ENCODE data around the gene PHAF1.

PHAF1 gene

DNA sequence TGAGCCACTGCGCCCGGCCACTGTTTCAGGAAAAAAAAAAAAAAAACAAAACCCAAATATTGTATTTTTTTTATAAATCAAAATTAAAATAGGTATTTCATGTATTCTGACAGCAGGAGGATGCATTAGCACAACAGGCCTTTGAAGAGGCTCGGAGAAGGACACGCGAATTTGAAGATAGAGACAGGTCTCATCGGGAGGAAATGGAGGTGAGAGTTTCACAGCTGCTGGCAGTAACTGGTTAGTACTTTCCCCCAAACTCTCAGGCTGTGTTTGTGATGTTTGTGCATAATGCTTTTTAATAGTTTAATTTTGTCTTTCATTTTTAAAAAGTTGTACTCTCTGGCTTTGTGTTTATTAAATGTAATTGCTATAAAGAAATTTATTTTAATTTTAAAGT lies 27.6 kb upstream of the PHAF1 start:
- TF ChIP-seq ZNF565 (CRISPR knock-in tag; conservative IDR thresholded peaks at IDR 0.05; ENCODE audit: low read depth) = no peak
- TF ChIP-seq, protein P1, sequence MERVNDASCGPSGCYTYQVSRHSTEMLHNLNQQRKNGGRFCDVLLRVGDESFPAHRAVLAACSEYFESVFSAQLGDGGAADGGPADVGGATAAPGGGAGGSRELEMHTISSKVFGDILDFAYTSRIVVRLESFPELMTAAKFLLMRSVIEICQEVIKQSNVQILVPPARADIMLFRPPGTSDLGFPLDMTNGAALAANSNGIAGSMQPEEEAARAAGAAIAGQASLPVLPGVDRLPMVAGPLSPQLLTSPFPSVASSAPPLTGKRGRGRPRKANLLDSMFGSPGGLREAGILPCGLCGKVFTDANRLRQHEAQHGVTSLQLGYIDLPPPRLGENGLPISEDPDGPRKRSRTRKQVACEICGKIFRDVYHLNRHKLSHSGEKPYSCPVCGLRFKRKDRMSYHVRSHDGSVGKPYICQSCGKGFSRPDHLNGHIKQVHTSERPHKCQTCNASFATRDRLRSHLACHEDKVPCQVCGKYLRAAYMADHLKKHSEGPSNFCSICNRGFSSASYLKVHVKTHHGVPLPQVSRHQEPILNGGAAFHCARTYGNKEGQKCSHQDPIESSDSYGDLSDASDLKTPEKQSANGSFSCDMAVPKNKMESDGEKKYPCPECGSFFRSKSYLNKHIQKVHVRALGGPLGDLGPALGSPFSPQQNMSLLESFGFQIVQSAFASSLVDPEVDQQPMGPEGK (CRISPR knock-in tag; IDR thresholded peaks at IDR 0.05; ENCODE audit: borderline replicate concordance) = no peak
- TF ChIP-seq TCF4 (CRISPR knock-in tag; IDR thresholded peaks at IDR 0.05; ENCODE audit: borderline replicate concordance) = no peak
- TF ChIP-seq ZFP3 (CRISPR knock-in tag; IDR thresholded peaks at IDR 0.05) = no peak
- TF ChIP-seq TOX (CRISPR knock-in tag; IDR thresholded peaks at IDR 0.05; ENCODE audit: borderline replicate concordance) = no peak
- ATAC-seq = no peak

DNA sequence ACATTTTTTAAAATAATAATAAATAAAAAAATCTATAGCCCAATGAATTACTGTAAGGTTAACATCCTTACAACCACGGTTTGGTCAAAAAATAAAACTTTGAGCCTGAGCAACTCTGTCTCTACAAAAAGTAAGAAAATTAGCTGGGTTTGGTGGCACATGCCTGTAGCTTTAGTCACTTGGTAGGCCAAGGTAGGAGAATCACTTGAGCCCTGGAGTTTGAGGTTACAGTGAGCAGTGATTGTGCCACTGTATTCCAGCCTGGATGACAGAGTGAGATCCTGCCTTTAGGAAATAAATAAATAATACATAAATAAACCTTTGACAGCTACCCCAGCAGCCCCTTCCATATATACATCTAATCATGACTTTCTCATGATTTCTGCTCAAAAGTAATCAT lies 26.9 kb upstream of the PHAF1 start:
- TF ChIP-seq OSR1 (CRISPR knock-in tag; IDR thresholded peaks at IDR 0.05) (no peak), TOX (CRISPR knock-in tag; IDR thresholded peaks at IDR 0.05; ENCODE audit: borderline replicate concordance) (no peak)
- ATAC-seq = no peak

DNA sequence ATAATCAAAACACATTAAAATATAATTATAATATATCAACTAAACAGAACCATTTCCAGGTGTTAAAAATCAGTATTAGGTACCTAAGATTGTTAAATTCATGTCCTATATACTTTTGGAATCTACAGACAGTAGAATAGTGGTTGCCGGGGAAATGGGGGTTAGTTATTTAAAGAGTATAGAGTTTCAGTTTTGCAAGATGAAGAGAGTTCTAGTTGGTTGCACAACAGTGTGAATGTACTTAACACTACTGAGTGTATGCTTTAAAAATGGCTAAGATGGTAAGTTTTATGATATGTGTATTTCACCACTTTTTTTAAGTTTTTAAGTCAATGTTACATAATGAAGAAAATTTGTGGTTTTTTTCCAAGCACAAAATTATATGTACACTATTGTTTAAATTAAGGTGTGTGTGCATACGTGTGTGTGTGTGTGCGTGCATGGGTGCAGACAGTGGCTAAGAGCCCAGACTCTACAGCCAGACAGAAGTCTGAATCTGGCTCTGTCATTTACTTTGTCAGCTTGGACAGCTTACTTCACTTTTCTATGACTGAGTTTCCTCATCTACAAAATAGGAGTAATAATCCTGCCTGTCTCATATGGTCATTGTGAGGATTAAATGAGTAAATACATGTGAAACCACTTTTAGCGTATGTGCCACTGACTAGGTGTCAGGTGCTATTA lies 25.3 kb upstream of the PHAF1 start:
- TF ChIP-seq ZNF8 (CRISPR knock-in tag; IDR thresholded peaks at IDR 0.05) (no peak), ESRRG (CRISPR knock-in tag; IDR thresholded peaks at IDR 0.05) (no peak), ISL1 (CRISPR knock-in tag; IDR thresholded peaks at IDR 0.05) (no peak), SNAI2 (CRISPR knock-in tag; IDR thresholded peaks at IDR 0.05) (no peak), OSR1 (CRISPR knock-in tag; IDR thresholded peaks at IDR 0.05) (no peak), TOX (CRISPR knock-in tag; IDR thresholded peaks at IDR 0.05; ENCODE audit: borderline replicate concordance) (no peak), ARNTL (CRISPR knock-in tag; IDR thresholded peaks at IDR 0.05; ENCODE audit: borderline replicate concordance, low read depth) (no peak), ZFP30 (CRISPR knock-in tag; IDR thresholded peaks at IDR 0.05) (no peak), CSDC2 (CRISPR knock-in tag; IDR thresholded peaks at IDR 0.05) (no peak), ZNF565 (CRISPR knock-in tag; conservative IDR thresholded peaks at IDR 0.05; ENCODE audit: low read depth) (no peak), ZNF70 (CRISPR knock-in tag; IDR thresholded peaks at IDR 0.05) (no peak)
- TF ChIP-seq, protein P1 (CRISPR knock-in tag; IDR thresholded peaks at IDR 0.05; ENCODE audit: borderline replicate concordance) = no peak
- TF ChIP-seq, protein P2, sequence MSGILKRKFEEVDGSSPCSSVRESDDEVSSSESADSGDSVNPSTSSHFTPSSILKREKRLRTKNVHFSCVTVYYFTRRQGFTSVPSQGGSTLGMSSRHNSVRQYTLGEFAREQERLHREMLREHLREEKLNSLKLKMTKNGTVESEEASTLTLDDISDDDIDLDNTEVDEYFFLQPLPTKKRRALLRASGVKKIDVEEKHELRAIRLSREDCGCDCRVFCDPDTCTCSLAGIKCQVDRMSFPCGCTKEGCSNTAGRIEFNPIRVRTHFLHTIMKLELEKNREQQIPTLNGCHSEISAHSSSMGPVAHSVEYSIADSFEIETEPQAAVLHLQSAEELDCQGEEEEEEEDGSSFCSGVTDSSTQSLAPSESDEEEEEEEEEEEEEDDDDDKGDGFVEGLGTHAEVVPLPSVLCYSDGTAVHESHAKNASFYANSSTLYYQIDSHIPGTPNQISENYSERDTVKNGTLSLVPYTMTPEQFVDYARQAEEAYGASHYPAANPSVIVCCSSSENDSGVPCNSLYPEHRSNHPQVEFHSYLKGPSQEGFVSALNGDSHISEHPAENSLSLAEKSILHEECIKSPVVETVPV (CRISPR knock-in tag; IDR thresholded peaks at IDR 0.05) = no peak
- TF ChIP-seq, protein P3, sequence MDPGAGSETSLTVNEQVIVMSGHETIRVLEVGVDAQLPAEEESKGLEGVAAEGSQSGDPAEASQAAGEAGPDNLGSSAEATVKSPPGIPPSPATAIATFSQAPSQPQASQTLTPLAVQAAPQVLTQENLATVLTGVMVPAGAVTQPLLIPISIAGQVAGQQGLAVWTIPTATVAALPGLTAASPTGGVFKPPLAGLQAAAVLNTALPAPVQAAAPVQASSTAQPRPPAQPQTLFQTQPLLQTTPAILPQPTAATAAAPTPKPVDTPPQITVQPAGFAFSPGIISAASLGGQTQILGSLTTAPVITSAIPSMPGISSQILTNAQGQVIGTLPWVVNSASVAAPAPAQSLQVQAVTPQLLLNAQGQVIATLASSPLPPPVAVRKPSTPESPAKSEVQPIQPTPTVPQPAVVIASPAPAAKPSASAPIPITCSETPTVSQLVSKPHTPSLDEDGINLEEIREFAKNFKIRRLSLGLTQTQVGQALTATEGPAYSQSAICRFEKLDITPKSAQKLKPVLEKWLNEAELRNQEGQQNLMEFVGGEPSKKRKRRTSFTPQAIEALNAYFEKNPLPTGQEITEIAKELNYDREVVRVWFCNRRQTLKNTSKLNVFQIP (CRISPR knock-in tag; IDR thresholded peaks at IDR 0.05; ENCODE audit: borderline replicate concordance, low read depth) = no peak
- no peak for ATAC-seq

DNA sequence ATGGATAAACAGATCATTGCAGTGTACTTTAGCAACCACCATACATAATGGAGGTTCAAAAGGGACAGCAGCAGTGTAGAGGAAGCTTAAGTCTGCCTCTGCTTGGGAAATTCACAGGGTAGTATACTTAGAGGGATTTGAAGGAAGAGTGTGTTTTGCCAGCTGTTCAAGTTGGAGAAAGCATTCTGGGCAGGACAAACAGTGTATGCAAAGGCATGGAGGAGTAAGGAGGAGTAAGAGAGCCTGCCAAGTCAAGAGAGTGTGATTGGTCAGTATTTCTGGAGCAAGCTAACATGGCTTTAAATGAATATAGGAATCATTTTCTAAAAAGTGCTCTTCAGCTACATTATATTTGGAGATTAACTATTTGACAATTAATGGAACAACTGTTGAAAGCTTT lies 22.9 kb upstream of the PHAF1 start:
- TF ChIP-seq ZC3H10 (CRISPR knock-in tag; IDR thresholded peaks at IDR 0.05) (no peak), RARB (CRISPR knock-in tag; IDR thresholded peaks at IDR 0.05) (no peak), ZFP3 (CRISPR knock-in tag; IDR thresholded peaks at IDR 0.05) (no peak), CSDC2 (CRISPR knock-in tag; IDR thresholded peaks at IDR 0.05) (no peak), ESRRG (CRISPR knock-in tag; IDR thresholded peaks at IDR 0.05) (no peak), BACH2 (CRISPR knock-in tag; IDR thresholded peaks at IDR 0.05; ENCODE audit: borderline replicate concordance) (no peak), TOX (CRISPR knock-in tag; IDR thresholded peaks at IDR 0.05; ENCODE audit: borderline replicate concordance) (no peak)
- TF ChIP-seq, protein P3 (CRISPR knock-in tag; IDR thresholded peaks at IDR 0.05; ENCODE audit: borderline replicate concordance, low read depth) = no peak
- ATAC-seq = peak; percentile 22; the same call in 1 of the 3 replicates
